Measurements from ENCODE around the gene HNRNPUL1.

DNA sequence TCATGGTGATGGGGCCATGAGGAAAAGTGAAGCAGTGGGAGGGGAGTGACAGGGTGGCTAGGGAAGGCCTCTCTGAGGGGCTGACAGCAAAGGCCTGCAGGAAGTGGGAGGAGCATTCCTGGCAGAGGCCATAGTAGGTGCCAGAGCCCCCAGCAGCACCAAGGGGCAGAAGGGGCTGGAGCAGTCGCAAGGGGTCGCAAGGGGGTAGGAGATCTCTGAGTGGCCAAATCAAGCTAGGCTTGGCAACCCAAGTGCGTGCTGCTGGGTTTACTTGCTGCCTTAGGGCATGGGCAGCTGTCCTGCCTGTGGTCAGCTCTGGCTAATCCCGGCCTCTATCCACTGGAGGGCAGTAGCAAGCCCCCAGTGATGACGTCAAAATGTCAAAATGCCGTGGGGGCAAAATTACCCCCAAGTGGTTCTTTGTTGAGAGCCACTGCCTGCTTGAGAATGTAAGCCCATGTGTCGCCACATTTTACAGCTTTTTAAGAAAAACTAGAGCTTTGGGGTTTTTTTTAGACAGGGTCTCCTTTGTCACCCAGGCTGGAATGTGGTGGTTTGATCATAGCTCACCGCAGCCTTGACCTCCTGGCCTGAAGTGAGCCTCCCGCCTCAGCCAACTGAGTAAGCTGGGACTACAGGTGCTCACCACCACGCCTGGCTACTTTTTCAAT, 57.6 kb downstream of the HNRNPUL1 start:
- no peak for TF ChIP-seq POLR2A (IDR thresholded peaks at IDR 0.05)
- TF ChIP-seq, protein P1, sequence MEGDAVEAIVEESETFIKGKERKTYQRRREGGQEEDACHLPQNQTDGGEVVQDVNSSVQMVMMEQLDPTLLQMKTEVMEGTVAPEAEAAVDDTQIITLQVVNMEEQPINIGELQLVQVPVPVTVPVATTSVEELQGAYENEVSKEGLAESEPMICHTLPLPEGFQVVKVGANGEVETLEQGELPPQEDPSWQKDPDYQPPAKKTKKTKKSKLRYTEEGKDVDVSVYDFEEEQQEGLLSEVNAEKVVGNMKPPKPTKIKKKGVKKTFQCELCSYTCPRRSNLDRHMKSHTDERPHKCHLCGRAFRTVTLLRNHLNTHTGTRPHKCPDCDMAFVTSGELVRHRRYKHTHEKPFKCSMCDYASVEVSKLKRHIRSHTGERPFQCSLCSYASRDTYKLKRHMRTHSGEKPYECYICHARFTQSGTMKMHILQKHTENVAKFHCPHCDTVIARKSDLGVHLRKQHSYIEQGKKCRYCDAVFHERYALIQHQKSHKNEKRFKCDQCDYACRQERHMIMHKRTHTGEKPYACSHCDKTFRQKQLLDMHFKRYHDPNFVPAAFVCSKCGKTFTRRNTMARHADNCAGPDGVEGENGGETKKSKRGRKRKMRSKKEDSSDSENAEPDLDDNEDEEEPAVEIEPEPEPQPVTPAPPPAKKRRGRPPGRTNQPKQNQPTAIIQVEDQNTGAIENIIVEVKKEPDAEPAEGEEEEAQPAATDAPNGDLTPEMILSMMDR (IDR thresholded peaks at IDR 0.05), result peak; percentile 52 to 81 (median 67)
